Measurements from ENCODE around the gene DNAJB6. TPM values are rescaled to one million over a fixed set of nuclear protein-coding genes. Genes with fewer than 3 reads are reported as not detected.

Gene DNAJB6
- total RNA-seq, 1 experiment from 2014 or later, result 201 TPM

- Histone ChIP-seq H3K4me3 (ENCODE audit: low read depth in 2 of 2, low read length in 2 of 2) (no peak overlapping the region), H3K27me3 (ENCODE audit: control insufficient read depth, insufficient read depth, low read length) (no peaks in the 10 kb centered on the region), H3K27ac (ENCODE audit: low read length) (no peak overlapping the region), H3K4me1 (ENCODE audit: control insufficient read depth, insufficient read depth, low read length) (no peaks in the 10 kb centered on the region), H3K36me3 (ENCODE audit: control insufficient read depth, insufficient read depth, low read length) (no peaks in the 10 kb centered on the region), H3K9me3 (ENCODE audit: control insufficient read depth, insufficient read depth, low read depth, low read length) (no peaks in the 10 kb centered on the region)
- TF ChIP-seq REST (IDR thresholded peaks at IDR 0.05; ENCODE audit: insufficient read depth in 1 of 2, low read depth in 2 of 2, low read length in 1 of 2), result no peak
- TF ChIP-seq POLR2AphosphoS5 (IDR thresholded peaks at IDR 0.05; ENCODE audit: low read depth, low read length), result no peak
- TF ChIP-seq CTCF (IDR thresholded peaks at IDR 0.05), result no peak
- no peak for TF ChIP-seq SIN3A (IDR thresholded peaks at IDR 0.05; ENCODE audit: borderline replicate concordance, insufficient read depth, low read depth, low read length)
- TF ChIP-seq TCF7L2 (IDR thresholded peaks at IDR 0.05; ENCODE audit: low read depth, low read length), result no peak
- DNase-seq (ENCODE audit: low read depth, low spot score) (no peak), ATAC-seq (0 out of 2 replicates have a peak, but pooled peaks have one; percentile 33)
- intact Hi-C loops (cut with micrococcal nuclease; ENCODE audit: unreplicated experiment), result no loop called here
- no TSS peak for BruUV-seq (replicated peaks)
- POLR2A ChIA-PET, result no interaction called here
- in situ Hi-C loops (cut with HindIII; ENCODE audit: low pct_unique_long_range_greater_than_20kb, low sequenced_read_pairs), result no loop called here
- CTCF ChIA-PET, result no interaction called here
These were observed 128.4 kb downstream of the DNAJB6 start for GRCh38 chr7:157464971-157465886.

- in situ Hi-C loops (cut with HindIII; ENCODE audit: low pct_unique_long_range_greater_than_20kb, low sequenced_read_pairs), result no loop called here
- no peaks in the 10 kb centered on the region for H3K4me1 ChIP-seq (ENCODE audit: control insufficient read depth, insufficient read depth, low read length)
- ChIA-PET POLR2A (no interaction called here), CTCF (no interaction called here)
- BruUV-seq (replicated peaks), result no TSS peak
- DNase-seq (ENCODE audit: low read depth, low spot score) (no peak), ATAC-seq (no peak)
- H3K9me3 ChIP-seq (ENCODE audit: control insufficient read depth, insufficient read depth, low read depth, low read length), result no peaks in the 10 kb centered on the region
- H3K27me3 ChIP-seq (ENCODE audit: control insufficient read depth, insufficient read depth, low read length), result no peaks in the 10 kb centered on the region
- H3K27ac ChIP-seq (ENCODE audit: low read length), result no peak overlapping the region
- intact Hi-C loops (cut with micrococcal nuclease; ENCODE audit: unreplicated experiment), result no loop called here
- TF ChIP-seq POLR2AphosphoS5 (IDR thresholded peaks at IDR 0.05; ENCODE audit: low read depth, low read length) (no peak), SIN3A (IDR thresholded peaks at IDR 0.05; ENCODE audit: borderline replicate concordance, insufficient read depth, low read depth, low read length) (no peak), CTCF (IDR thresholded peaks at IDR 0.05) (no peak), TCF7L2 (IDR thresholded peaks at IDR 0.05; ENCODE audit: low read depth, low read length) (no peak), REST (IDR thresholded peaks at IDR 0.05; ENCODE audit: insufficient read depth in 1 of 2, low read depth in 2 of 2, low read length in 1 of 2) (no peak)
- H3K4me3 ChIP-seq (ENCODE audit: low read depth in 2 of 2, low read length in 2 of 2), result no peak overlapping the region
- no peaks in the 10 kb centered on the region for H3K36me3 ChIP-seq (ENCODE audit: control insufficient read depth, insufficient read depth, low read length)
These were observed 129.4 kb downstream of the DNAJB6 start for GRCh38 chr7:157465891-157466866.
